Measurements from ENCODE around the gene WAPL.
"Not testable (repeated sequence)": the region's sequence is repeated elsewhere in the genome, so short reads cannot be mapped to it uniquely, and the experiment has no call there.

The WAPL gene

GRCh38 chr10:86521678-86522509, at the start of gene WAPL:
TSS of gene WAPL (minus strand) at chr10:86521792. CDS start at chr10:86518069, 3,723 bp downstream.
- Histone ChIP-seq H3K4me3 (ENCODE audit: low read length) (peak within 1 kb of the TSS; percentile 80), H3K27me3 (replicated peaks; ENCODE audit: insufficient read depth, low read length) (no peaks in the 10 kb centered on the region), H3K79me2 (ENCODE audit: low read length) (peaks cover 59% of the 10 kb centered on the region), H3K9ac (ENCODE audit: low read length) (peak within 1 kb of the TSS; percentile 88), H3K4me2 (ENCODE audit: low read depth, low read length) (peak within 1 kb of the TSS; percentile 78), H3K9me3 (replicated peaks; ENCODE audit: insufficient read depth, low read length) (no peaks in the 10 kb centered on the region), H2AFZ (ENCODE audit: low read length) (peak within 1 kb of the TSS; percentile 77), H4K20me1 (ENCODE audit: insufficient read depth, low read length) (peaks cover 22% of the 10 kb centered on the region; the same call in 1 of the 2 replicates), H3K9me2 (replicated peaks; ENCODE audit: insufficient read depth, low read length) (no peaks in the 10 kb centered on the region), H3F3A (ENCODE audit: insufficient read depth, low read length) (no peaks in the 10 kb centered on the region), H3K27ac (ENCODE audit: low read length) (peak within 1 kb of the TSS; percentile 81), H3K4me1 (ENCODE audit: low read length) (peaks cover 20% of the 10 kb centered on the region), H3K36me3 (replicated peaks; ENCODE audit: insufficient read depth, low read length) (peaks cover 13% of the 10 kb centered on the region; the same call in 1 of the 2 replicates)
- TF ChIP-seq EZH2 (optimal IDR thresholded peaks at IDR 0.05; ENCODE audit: low read depth, low read length) (no peak), EZH2phosphoT487 (IDR thresholded peaks at IDR 0.05; ENCODE audit: low read length) (no peak)
- TF ChIP-seq, protein P1, sequence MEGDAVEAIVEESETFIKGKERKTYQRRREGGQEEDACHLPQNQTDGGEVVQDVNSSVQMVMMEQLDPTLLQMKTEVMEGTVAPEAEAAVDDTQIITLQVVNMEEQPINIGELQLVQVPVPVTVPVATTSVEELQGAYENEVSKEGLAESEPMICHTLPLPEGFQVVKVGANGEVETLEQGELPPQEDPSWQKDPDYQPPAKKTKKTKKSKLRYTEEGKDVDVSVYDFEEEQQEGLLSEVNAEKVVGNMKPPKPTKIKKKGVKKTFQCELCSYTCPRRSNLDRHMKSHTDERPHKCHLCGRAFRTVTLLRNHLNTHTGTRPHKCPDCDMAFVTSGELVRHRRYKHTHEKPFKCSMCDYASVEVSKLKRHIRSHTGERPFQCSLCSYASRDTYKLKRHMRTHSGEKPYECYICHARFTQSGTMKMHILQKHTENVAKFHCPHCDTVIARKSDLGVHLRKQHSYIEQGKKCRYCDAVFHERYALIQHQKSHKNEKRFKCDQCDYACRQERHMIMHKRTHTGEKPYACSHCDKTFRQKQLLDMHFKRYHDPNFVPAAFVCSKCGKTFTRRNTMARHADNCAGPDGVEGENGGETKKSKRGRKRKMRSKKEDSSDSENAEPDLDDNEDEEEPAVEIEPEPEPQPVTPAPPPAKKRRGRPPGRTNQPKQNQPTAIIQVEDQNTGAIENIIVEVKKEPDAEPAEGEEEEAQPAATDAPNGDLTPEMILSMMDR (IDR thresholded peaks at IDR 0.05; ENCODE audit: low read length) = no peak
- DNase-seq = peak; percentile 95

GRCh38 chr10:86569335-86569734, 47.7 kb upstream of the WAPL start:
- no peak overlapping the region for H3K4me3 ChIP-seq (ENCODE audit: low read length)
- no peaks in the 10 kb centered on the region for H3K9me2 ChIP-seq (replicated peaks; ENCODE audit: insufficient read depth, low read length)
- no peaks in the 10 kb centered on the region for H3K9me3 ChIP-seq (replicated peaks; ENCODE audit: insufficient read depth, low read length)
- H3K79me2 ChIP-seq (ENCODE audit: low read length) = no peaks in the 10 kb centered on the region
- H3K27ac ChIP-seq (ENCODE audit: low read length) = no peak overlapping the region
- no peaks in the 10 kb centered on the region for H3K27me3 ChIP-seq (replicated peaks; ENCODE audit: insufficient read depth, low read length)
- no peaks in the 10 kb centered on the region for H4K20me1 ChIP-seq (ENCODE audit: insufficient read depth, low read length)
- no peak overlapping the region for H2AFZ ChIP-seq (ENCODE audit: low read length)
- no peak for DNase-seq
- H3K9ac ChIP-seq (ENCODE audit: low read length) = no peak overlapping the region
- H3K36me3 ChIP-seq (replicated peaks; ENCODE audit: insufficient read depth, low read length) = no peaks in the 10 kb centered on the region
- no peaks in the 10 kb centered on the region for H3K4me1 ChIP-seq (ENCODE audit: low read length)
- no peak overlapping the region for H3K4me2 ChIP-seq (ENCODE audit: low read depth, low read length)
- no peaks in the 10 kb centered on the region for H3F3A ChIP-seq (ENCODE audit: insufficient read depth, low read length)
- TF ChIP-seq EZH2phosphoT487 (IDR thresholded peaks at IDR 0.05; ENCODE audit: low read length) (no peak), EZH2 (optimal IDR thresholded peaks at IDR 0.05; ENCODE audit: low read depth, low read length) (no peak)
- TF ChIP-seq, protein P1 (IDR thresholded peaks at IDR 0.05; ENCODE audit: low read length) = no peak

GRCh38 chr10:86566518-86566917, 44.9 kb upstream of the WAPL start:
- H3K9me2 ChIP-seq (replicated peaks; ENCODE audit: insufficient read depth, low read length); H3K4me1 ChIP-seq (ENCODE audit: low read length); H3K27me3 ChIP-seq (replicated peaks; ENCODE audit: insufficient read depth, low read length); H3K9me3 ChIP-seq (replicated peaks; ENCODE audit: insufficient read depth, low read length); H2AFZ ChIP-seq (ENCODE audit: low read length); H3K36me3 ChIP-seq (replicated peaks; ENCODE audit: insufficient read depth, low read length); H3F3A ChIP-seq (ENCODE audit: insufficient read depth, low read length); H3K79me2 ChIP-seq (ENCODE audit: low read length); H3K4me3 ChIP-seq (ENCODE audit: low read length); H3K27ac ChIP-seq (ENCODE audit: low read length); H4K20me1 ChIP-seq (ENCODE audit: insufficient read depth, low read length); H3K4me2 ChIP-seq (ENCODE audit: low read depth, low read length); DNase-seq; H3K9ac ChIP-seq (ENCODE audit: low read length): not testable (repeated sequence)

DNA sequence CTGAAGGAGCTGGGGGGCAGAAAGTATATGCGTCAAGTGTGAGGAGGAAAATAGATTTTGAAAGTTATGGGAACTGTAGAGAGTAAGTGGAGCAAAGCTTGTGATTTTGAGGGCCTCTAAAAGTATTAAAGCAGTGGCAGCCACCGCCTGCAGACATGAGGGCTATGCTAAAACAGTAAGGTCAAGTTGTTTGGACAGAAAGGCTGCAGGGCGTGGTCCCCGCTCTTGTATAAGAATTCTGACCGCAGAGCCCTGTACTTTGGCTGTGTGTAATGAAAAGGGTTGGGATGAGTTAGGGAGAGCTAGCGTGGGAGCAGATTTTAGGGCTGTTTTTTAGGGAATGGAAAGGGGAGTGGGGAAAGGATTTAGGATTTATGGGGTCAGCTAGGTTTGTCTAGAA, 41.7 kb upstream of the WAPL start:
- DNase-seq; H3K79me2 ChIP-seq (ENCODE audit: low read length); H3K9me3 ChIP-seq (replicated peaks; ENCODE audit: insufficient read depth, low read length); H3K36me3 ChIP-seq (replicated peaks; ENCODE audit: insufficient read depth, low read length); H3K4me3 ChIP-seq (ENCODE audit: low read length); H3K4me1 ChIP-seq (ENCODE audit: low read length); H4K20me1 ChIP-seq (ENCODE audit: insufficient read depth, low read length); H3F3A ChIP-seq (ENCODE audit: insufficient read depth, low read length); H3K27me3 ChIP-seq (replicated peaks; ENCODE audit: insufficient read depth, low read length); H3K4me2 ChIP-seq (ENCODE audit: low read depth, low read length); H3K9me2 ChIP-seq (replicated peaks; ENCODE audit: insufficient read depth, low read length); H3K9ac ChIP-seq (ENCODE audit: low read length); H2AFZ ChIP-seq (ENCODE audit: low read length); H3K27ac ChIP-seq (ENCODE audit: low read length): not testable (repeated sequence)

DNA sequence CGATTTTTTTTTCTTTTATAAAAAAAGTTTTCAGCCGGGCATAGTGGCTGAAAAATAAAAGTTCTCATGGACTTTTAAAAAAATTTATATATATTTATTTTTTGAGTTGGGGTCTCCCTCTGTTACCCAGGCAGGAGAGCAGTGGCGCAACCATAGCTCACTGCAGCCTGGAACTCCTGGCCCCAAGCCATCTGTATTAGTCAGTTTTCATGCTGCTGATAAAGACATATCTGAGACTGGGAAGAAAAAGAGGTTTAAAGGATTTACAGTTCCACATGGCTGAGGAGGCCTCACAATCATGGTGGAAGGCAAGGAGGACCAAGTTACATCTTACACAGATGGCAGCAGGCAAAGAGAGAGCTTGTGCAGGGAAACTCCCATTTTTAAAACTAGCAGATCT, 37.1 kb upstream of the WAPL start:
- not testable (repeated sequence) for H2AFZ ChIP-seq (ENCODE audit: low read length); H3K79me2 ChIP-seq (ENCODE audit: low read length); H3K27me3 ChIP-seq (replicated peaks; ENCODE audit: insufficient read depth, low read length); H3K4me2 ChIP-seq (ENCODE audit: low read depth, low read length); H3K27ac ChIP-seq (ENCODE audit: low read length); H3K9me2 ChIP-seq (replicated peaks; ENCODE audit: insufficient read depth, low read length); H3K4me3 ChIP-seq (ENCODE audit: low read length); H4K20me1 ChIP-seq (ENCODE audit: insufficient read depth, low read length); H3K9me3 ChIP-seq (replicated peaks; ENCODE audit: insufficient read depth, low read length); H3K4me1 ChIP-seq (ENCODE audit: low read length); DNase-seq; H3K9ac ChIP-seq (ENCODE audit: low read length); H3F3A ChIP-seq (ENCODE audit: insufficient read depth, low read length); H3K36me3 ChIP-seq (replicated peaks; ENCODE audit: insufficient read depth, low read length)

Measured in MM.1S (cell line).